HG03175 (cell line): ENCODE results near the gene ADAD2.

Experiments
- ATAC-seq: cut with Tn5 transposase; IDR thresholded peaks from one replicate; pipeline ENCODE4 v1.9.1; 2021; ENCODE audit warnings: mild to moderate bottlenecking, moderate library complexity; ENCODE audit not compliant: unreplicated experiment

ADAD2 gene

GRCh38 chr16:84244728-84245127 is 53.8 kb downstream of the ADAD2 start:
- no peak for ATAC-seq

GRCh38 chr16:84245956-84246678 is 55.2 kb downstream of the ADAD2 start:
- no peak for ATAC-seq

DNA sequence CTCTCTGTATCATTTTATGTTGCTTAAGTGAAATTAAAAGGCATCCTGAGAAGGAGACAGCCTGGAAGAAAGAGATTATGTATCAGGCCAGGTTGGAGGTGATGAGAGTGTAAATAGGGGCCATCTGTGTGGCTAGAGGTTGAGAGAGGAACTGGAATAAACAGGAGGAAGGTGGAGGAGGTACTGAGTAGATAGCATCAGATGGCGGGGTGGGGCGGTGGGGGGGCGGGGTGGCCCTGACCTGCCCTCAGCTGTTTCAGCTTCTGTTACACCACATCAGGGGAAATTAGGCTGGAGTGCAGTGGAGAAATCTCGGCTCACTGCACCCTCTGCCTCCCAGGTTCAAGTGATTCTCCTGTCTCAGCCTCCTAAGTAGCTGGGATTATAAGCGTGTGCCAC is 55.7 kb downstream of the ADAD2 start:
- ATAC-seq = no peak
